GM12875 (cell line): ENCODE results near the gene EZR.

Experiments used
- H3K4me3 ChIP-seq: one replicate; pipeline ENCODE4 v1.5.1; 2011; ENCODE audit warnings: low read depth, low read length, control low read depth
- CTCF ChIP-seq: IDR thresholded peaks from 2 replicates; pipeline ENCODE4 v1.5.1; 2011; ENCODE audit warnings: low read depth, mild to moderate bottlenecking, control low read depth, inconsistent platforms, low read length, moderate library complexity, borderline replicate concordance; ENCODE audit not compliant: insufficient read depth

Gene EZR

DNA sequence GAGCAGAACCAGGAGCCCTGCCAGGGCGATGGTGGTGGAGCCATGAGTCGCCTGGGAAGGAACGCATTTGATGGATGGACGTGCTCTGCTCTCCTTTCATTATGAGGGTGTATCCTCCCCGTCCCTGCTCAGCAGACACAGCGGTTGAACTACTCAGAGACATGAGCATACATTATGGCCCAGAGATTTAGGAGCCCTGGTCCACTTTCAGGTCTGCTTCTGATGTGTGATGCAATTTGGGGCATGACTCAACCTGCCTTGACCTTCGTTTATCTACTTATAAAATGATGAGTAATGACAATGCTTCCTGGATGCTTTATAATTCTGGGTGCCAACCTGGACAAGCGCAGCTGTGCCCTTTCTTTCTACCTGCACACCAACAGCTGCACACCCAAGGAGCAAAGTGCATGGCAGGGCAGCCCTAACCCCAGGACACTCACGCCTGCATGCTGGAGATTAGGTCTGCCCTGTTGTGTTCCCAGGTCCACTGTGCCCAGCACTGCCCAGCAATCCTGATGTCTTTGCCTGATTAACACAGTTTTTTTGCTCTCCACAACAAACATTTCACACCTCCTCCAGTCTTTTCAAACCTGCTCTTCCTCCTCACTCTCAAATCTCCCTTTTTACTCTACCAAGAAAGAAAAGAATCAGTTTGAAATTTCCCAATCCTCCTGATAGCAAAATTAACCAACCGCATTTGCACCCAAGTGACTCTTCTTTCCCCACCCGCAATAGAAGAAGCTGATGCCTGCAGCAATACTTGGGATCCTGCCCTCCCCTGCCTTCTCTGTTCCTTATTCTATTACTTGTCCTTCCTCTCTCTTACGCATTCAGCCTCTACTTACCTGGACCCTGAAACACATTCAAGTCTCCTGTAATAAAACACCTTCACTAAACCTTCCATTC lies 81.2 kb downstream of the EZR start:
- TF ChIP-seq CTCF, result no peak
- no peak overlapping the region for H3K4me3 ChIP-seq

- H3K4me3 ChIP-seq, result no peak overlapping the region
Observed at GRCh38 chr6:158737082-158737709, 82.0 kb downstream of the EZR start.

DNA sequence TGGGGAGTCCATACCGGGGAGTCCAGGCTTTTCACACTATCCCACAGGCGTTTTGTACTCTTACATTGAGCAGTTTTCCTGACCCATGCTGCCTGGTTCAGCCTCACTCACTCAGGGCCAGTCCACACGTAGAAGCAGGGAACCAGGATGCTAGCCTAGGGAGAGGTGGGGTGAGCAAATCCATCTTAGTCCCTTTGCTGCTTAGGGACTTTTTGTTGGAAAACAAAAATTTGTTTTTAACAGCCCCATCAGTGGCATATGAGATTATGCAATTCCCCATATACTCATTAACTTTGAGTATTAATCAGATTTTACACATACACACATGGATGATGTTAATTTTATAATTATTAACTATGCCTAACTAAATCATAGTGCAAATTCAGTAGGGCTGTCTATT lies 84.2 kb downstream of the EZR start:
- no peak overlapping the region for H3K4me3 ChIP-seq

More at GRCh38 chr6:158737082-158737709, 82.0 kb downstream of the EZR start:
- TF ChIP-seq CTCF, result no peak

GRCh38 chr6:158730541-158730907 lies 88.6 kb downstream of the EZR start:
- no peak for TF ChIP-seq CTCF
- no peak overlapping the region for H3K4me3 ChIP-seq

More for the DNA sequence above, 84.2 kb downstream of the EZR start:
- TF ChIP-seq CTCF, result no peak

DNA sequence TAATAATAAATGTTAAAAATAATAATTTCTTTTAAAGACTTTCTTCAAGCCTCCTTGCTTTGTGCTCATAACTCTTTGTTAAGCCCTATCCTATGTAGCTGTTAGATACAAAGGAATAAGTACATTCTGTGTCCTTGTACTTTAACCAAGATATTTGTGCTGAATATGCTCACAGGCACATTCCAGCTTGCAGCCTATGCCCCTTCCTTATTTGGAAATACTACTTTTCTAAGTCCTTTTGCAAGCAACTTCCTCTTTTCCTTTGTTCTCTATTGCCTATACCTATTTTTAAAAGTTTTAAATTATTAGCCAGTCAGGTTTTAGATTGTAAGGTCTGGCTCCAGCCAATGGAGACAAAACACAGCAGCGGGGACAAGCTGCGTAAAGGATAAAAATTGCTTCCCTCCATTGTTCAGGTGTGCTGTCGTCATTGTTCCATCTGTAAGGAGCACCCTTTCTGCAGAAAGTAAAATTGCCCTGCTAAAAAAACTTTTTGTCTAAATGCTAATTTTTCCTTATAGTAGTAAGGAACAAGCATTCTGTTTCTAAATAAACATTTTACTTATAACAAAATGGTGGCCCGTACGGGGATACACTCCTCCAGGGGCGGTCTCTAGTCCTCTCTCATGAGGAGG lies 89.1 kb downstream of the EZR start:
- H3K4me3 ChIP-seq, result no peak overlapping the region
- no peak for TF ChIP-seq CTCF

- no peak overlapping the region for H3K4me3 ChIP-seq
- TF ChIP-seq CTCF, result no peak
Observed at GRCh38 chr6:158725704-158726103, 93.5 kb downstream of the EZR start.
